GM12873 (cell line): Measurements from ENCODE around the gene HOXA5.

Experiments used
- TF ChIP-seq, protein P1 (sequence below): IDR thresholded peaks from 2 replicates; pipeline ENCODE4 v1.5.1; 2012; ENCODE audit warnings: low read depth, mild to moderate bottlenecking, moderate library complexity, low read length, control low read depth; ENCODE audit not compliant: insufficient read depth; ENCODE audit errors: missing control alignments

The HOXA5 gene

GRCh38 chr7:27184337-27185012 lies 41.0 kb upstream of the HOXA5 start:
- TF ChIP-seq, protein P1, sequence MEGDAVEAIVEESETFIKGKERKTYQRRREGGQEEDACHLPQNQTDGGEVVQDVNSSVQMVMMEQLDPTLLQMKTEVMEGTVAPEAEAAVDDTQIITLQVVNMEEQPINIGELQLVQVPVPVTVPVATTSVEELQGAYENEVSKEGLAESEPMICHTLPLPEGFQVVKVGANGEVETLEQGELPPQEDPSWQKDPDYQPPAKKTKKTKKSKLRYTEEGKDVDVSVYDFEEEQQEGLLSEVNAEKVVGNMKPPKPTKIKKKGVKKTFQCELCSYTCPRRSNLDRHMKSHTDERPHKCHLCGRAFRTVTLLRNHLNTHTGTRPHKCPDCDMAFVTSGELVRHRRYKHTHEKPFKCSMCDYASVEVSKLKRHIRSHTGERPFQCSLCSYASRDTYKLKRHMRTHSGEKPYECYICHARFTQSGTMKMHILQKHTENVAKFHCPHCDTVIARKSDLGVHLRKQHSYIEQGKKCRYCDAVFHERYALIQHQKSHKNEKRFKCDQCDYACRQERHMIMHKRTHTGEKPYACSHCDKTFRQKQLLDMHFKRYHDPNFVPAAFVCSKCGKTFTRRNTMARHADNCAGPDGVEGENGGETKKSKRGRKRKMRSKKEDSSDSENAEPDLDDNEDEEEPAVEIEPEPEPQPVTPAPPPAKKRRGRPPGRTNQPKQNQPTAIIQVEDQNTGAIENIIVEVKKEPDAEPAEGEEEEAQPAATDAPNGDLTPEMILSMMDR, result no peak

DNA sequence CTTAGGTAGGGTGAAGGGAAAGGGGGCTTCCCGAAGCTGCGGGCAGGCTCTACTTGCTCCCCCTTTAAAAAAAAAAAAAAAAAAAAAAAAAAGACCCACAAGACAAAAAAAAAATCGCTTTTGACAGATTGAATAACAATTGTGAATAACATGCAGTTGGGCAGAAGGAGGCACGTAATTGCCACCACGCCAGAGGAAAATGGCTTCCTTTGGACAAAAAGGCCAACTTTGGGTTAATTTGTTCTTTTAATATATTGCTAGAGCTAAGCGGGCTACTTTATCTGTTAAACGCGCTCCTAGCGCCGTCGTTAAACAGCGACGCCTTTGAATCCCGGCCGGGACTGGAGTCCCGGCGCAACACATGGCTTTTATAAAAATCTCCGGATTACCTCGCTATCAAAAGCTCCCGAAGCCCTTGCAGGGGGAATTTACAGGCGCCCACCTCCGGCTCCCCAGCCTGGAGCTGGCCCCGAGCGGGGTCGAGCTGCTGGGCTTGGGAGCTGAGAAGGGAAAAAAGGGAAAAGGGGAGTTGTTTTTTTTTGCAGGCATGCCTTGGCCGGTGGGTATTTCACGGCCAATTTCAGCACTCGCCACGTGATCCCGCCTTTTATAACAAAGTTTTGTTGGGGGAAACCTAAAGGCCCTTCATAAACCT lies 40.3 kb upstream of the HOXA5 start:
- TF ChIP-seq, protein P1, result no peak

DNA sequence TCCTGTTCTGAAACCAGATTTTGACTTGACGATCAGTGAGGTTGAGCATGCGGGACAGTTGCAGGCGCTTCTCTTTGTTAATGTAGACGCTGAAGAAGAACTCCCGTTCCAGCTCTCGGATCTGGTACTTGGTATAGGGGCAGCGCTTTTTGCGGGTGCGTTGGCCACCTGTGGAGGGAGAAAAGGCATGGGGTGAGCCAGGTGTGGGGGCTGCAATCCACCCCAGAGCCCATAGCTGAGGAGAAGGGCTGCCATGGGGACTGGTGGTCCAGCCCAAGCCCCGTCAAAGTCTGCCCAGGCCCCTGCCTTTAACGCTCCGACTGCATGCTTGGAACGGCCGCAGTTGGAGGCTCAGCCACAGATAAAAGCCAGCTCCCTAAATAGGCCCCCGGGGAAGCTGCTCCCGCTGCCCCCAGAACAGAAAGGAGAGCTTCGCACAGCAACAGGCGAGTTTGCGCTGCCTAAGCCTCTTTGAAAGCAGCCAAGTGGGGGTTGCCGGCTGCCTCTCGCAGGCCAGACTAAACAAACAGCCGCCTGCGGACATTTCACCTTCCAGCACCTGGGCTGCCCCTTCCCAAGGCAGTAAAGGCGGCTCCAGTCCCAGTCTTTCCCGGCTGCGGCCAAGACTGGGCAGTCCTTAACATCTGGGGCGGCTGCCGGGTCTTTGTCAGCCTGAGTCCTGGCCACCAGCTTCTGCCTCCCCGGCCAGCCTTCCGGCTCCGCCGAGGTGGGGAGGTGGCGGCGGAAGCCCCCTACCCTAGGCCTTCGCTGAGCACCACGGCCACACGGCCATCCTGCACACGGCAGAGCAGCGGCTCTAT lies 39.6 kb upstream of the HOXA5 start:
- TF ChIP-seq, protein P1, result no peak

- TF ChIP-seq, protein P1, result no peak
These were observed 38.9 kb upstream of the HOXA5 start for GRCh38 chr7:27182285-27182841.

GRCh38 chr7:27181795-27182275 lies 38.4 kb upstream of the HOXA5 start:
- TF ChIP-seq, protein P1, result no peak

DNA sequence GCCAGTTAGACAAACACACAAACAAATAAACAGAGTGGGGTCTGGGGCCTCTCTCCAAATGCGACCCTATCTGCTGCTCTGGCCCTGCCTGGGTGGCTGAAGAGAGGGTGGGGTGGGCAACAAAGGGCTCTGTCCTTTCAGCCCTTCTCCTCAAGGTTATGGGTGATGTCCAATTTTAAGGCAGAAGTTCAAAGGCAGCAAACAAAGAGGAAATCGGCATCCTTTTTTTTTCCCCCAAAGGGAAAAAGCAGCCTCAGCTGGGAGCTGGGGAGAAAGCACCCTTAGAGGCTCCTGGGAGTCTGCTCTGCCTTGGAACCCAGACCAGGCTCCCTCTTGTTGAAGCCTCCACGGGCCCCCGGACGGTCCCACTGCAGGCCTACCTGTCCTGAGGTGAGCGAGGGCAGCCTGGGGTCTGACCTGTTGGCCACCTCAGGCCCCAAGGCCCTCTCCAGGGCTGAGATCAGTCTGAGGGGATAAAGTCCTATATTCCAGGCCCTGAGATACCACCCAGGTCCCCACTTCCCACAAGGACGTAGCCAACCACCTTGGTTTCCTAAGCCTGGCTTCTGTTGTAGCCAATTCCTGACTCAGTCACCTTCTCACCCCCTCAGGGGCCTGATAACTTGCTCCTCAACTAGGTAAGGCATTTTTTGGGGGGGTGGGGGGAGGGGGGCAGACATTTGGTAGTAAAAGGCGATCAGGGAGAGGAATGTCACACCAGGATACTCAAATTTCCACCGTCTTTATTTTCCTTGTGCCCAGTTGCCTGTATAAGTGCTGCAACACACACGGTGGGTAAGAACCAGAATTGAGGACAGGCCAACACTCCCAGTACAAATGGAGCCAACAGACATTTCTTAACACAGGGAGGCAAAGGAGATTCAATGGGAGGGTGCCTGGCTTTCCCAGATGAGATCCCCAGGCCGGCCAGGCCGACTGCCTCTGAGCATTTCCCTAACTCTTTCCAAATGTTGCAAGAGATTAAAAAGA lies 37.2 kb upstream of the HOXA5 start:
- TF ChIP-seq, protein P1, result no peak
